HCT116 (cell line): ENCODE data around the gene DPP10.

Source experiments
- CTCF ChIP-seq, 3 experiments: fragments of 200-600 bp in 1 of 3; sonication (generic) in 1 of 3; IDR thresholded peaks in 2 of 3; conservative IDR thresholded peaks in 1 of 3; 2 replicates each; pipeline ENCODE4 v1.5.1; 2012 to 2017; ENCODE audit warnings: low read depth in 2 of 3, low read length in 2 of 3, antibody characterized with exemption in 1 of 3, borderline replicate concordance in 1 of 3, control low read depth in 1 of 3, mild to moderate bottlenecking in 1 of 3, mixed read lengths in 1 of 3, mixed run types in 1 of 3, moderate library complexity in 1 of 3; ENCODE audit not compliant: insufficient read depth in 1 of 3
- EZH2phosphoT487 ChIP-seq: fragments of 200-600 bp; IDR thresholded peaks from 2 replicates; pipeline ENCODE4 v1.6.1; 2018; ENCODE audit warnings: antibody characterized with exemption, borderline replicate concordance
- FOSL1 ChIP-seq: IDR thresholded peaks from 2 replicates; pipeline ENCODE4 v1.6.1; 2012; ENCODE audit warnings: low read depth
- POLR2AphosphoS5 ChIP-seq: IDR thresholded peaks from 2 replicates; pipeline ENCODE4 v1.6.1; 2011; ENCODE audit warnings: mild to moderate bottlenecking, low read depth, low read length, moderate library complexity
- TCF7L2 ChIP-seq: IDR thresholded peaks from 2 replicates; pipeline ENCODE4 v1.7.0; 2011; ENCODE audit warnings: borderline replicate concordance, inconsistent platforms; ENCODE audit not compliant: insufficient read depth, insufficient read length; ENCODE audit errors: extremely low read depth
- TF ChIP-seq, protein P1 (sequence below): IDR thresholded peaks from 2 replicates; pipeline ENCODE4 v1.6.1; 2012

GRCh38 chr2:114960389-114960788, 517.9 kb downstream of the DPP10 start:
- TF ChIP-seq EZH2phosphoT487 (no peak), FOSL1 (no peak), POLR2AphosphoS5 (no peak), TCF7L2 (no peak), CTCF (IDR thresholded peaks at IDR 0.05 in 2 of 3, conservative IDR thresholded peaks at IDR 0.05 in 1 of 3; ENCODE audit: borderline replicate concordance in 1 of 3, insufficient read depth in 1 of 3, low read depth in 2 of 3, low read length in 2 of 3) (no peak)
- TF ChIP-seq, protein P1, sequence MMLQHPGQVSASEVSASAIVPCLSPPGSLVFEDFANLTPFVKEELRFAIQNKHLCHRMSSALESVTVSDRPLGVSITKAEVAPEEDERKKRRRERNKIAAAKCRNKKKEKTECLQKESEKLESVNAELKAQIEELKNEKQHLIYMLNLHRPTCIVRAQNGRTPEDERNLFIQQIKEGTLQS, result no peak
